Stomach smooth muscle (tissue), 2 donors: ENCODE data around the gene ABCG8.
A peak's percentile ranks its signal among the peaks of the same experiment; 100 is the strongest.

Experiments used
- H3K27ac ChIP-seq: one replicate; pipeline ENCODE4 v1.7.0; 2013; ENCODE audit warnings: mild to moderate bottlenecking, low read length, inconsistent platforms
- H3K27me3 ChIP-seq, 2 donors: one replicate each; pipeline ENCODE4 v1.7.0; 2013; ENCODE audit warnings: low read length in 2 of 2; ENCODE audit not compliant: insufficient read depth in 2 of 2, control insufficient read depth in 1 of 2
- H3K36me3 ChIP-seq, 2 donors: one replicate each; pipeline ENCODE4 v1.7.0; 2013; ENCODE audit warnings: low read length in 2 of 2; ENCODE audit not compliant: control insufficient read depth in 2 of 2, insufficient read depth in 2 of 2
- H3K4me1 ChIP-seq: one replicate; pipeline ENCODE4 v1.7.0; 2013; ENCODE audit warnings: low read length; ENCODE audit not compliant: control insufficient read depth, insufficient read depth
- H3K4me3 ChIP-seq, 2 donors: one replicate each; pipeline ENCODE4 v1.7.0; 2013; ENCODE audit warnings: low read length in 2 of 2
- H3K9ac ChIP-seq, 2 donors: one replicate each; pipeline ENCODE4 v1.7.0; 2013; ENCODE audit warnings: low read length in 2 of 2, mild to moderate bottlenecking in 1 of 2
- H3K9me3 ChIP-seq, 2 donors: one replicate each; pipeline ENCODE4 v1.7.0; 2013; ENCODE audit warnings: low read length in 2 of 2; ENCODE audit not compliant: control insufficient read depth in 2 of 2
- donor health status: healthy.
- donor health status: Pancreatic carcinoma.

The ABCG8 gene

GRCh38 chr2:43825841-43826240 lies 12.9 kb upstream of the ABCG8 start:
- no peaks in the 10 kb centered on the region for H3K4me1 ChIP-seq
- H3K36me3 ChIP-seq = no peaks in the 10 kb centered on the region
- H3K27me3 ChIP-seq = peaks cover 5 to 7% of the 10 kb centered on the region in 2 donors
- no peak overlapping the region for H3K4me3 ChIP-seq
- no peaks in the 10 kb centered on the region for H3K9me3 ChIP-seq
- no peak overlapping the region for H3K9ac ChIP-seq
- H3K27ac ChIP-seq = no peak overlapping the region

- no peaks in the 10 kb centered on the region for H3K36me3 ChIP-seq
Measured at GRCh38 chr2:43826305-43827250, 12.2 kb upstream of the ABCG8 start.

GRCh38 chr2:43831543-43832294 lies 7.1 kb upstream of the ABCG8 start:
- H3K9ac ChIP-seq = no peak overlapping the region
- H3K36me3 ChIP-seq = no peaks in the 10 kb centered on the region
- H3K4me1 ChIP-seq = no peaks in the 10 kb centered on the region
- H3K4me3 ChIP-seq = peak overlapping the region in 1 of 2 donors; percentile 22
- peaks cover 12 to 13% of the 10 kb centered on the region in 2 donors for H3K27me3 ChIP-seq
- H3K9me3 ChIP-seq = no peaks in the 10 kb centered on the region
- H3K27ac ChIP-seq = no peak overlapping the region

More at GRCh38 chr2:43826305-43827250, 12.2 kb upstream of the ABCG8 start:
- Histone ChIP-seq H3K27ac (no peak overlapping the region), H3K9ac (no peak overlapping the region), H3K4me1 (no peaks in the 10 kb centered on the region), H3K4me3 (no peak overlapping the region), H3K9me3 (no peaks in the 10 kb centered on the region), H3K27me3 (peaks cover 8 to 11% of the 10 kb centered on the region in 2 donors)

GRCh38 chr2:43832457-43832856 lies 6.3 kb upstream of the ABCG8 start:
- Histone ChIP-seq H3K36me3 (no peaks in the 10 kb centered on the region), H3K27ac (no peak overlapping the region), H3K4me3 (no peak overlapping the region), H3K4me1 (no peaks in the 10 kb centered on the region), H3K9ac (no peak overlapping the region), H3K9me3 (no peaks in the 10 kb centered on the region), H3K27me3 (peaks cover 12 to 13% of the 10 kb centered on the region in 2 donors)

GRCh38 chr2:43837033-43837432 lies 1.7 kb upstream of the ABCG8 start:
- H3K27ac ChIP-seq = no peak overlapping the region
- no peak overlapping the region for H3K4me3 ChIP-seq
- no peaks in the 10 kb centered on the region for H3K9me3 ChIP-seq
- H3K27me3 ChIP-seq = peaks cover 7 to 9% of the 10 kb centered on the region in 2 donors
- H3K9ac ChIP-seq = no peak overlapping the region
- H3K4me1 ChIP-seq = no peaks in the 10 kb centered on the region
- H3K36me3 ChIP-seq = no peaks in the 10 kb centered on the region

GRCh38 chr2:43837831-43838559 lies 776 bp upstream of the ABCG8 start:
- H3K4me1 ChIP-seq = no peaks in the 10 kb centered on the region
- no peak overlapping the region for H3K4me3 ChIP-seq
- H3K9me3 ChIP-seq = no peaks in the 10 kb centered on the region
- H3K36me3 ChIP-seq = no peaks in the 10 kb centered on the region
- no peak overlapping the region for H3K27ac ChIP-seq
- no peak overlapping the region for H3K9ac ChIP-seq
- peaks cover 2 to 3% of the 10 kb centered on the region in 2 donors for H3K27me3 ChIP-seq

- no peak overlapping the region for H3K27ac ChIP-seq
- H3K36me3 ChIP-seq = no peaks in the 10 kb centered on the region
- H3K4me1 ChIP-seq = no peaks in the 10 kb centered on the region
- H3K9ac ChIP-seq = no peak overlapping the region
- no peaks in the 10 kb centered on the region for H3K9me3 ChIP-seq
- peaks cover 2 to 3% of the 10 kb centered on the region in 2 donors for H3K27me3 ChIP-seq
- H3K4me3 ChIP-seq = no peak overlapping the region
Measured at GRCh38 chr2:43839776-43840564, 1.2 kb downstream of the ABCG8 start.

- H3K4me1 ChIP-seq = no peaks in the 10 kb centered on the region
- no peak overlapping the region for H3K9ac ChIP-seq
- no peak overlapping the region for H3K4me3 ChIP-seq
- no peaks in the 10 kb centered on the region for H3K9me3 ChIP-seq
- no peaks in the 10 kb centered on the region for H3K36me3 ChIP-seq
- peaks cover 2 to 3% of the 10 kb centered on the region in 2 donors for H3K27me3 ChIP-seq
- no peak overlapping the region for H3K27ac ChIP-seq
Measured at GRCh38 chr2:43840965-43841364, 2.2 kb downstream of the ABCG8 start.

GRCh38 chr2:43841949-43842865 lies 3.4 kb downstream of the ABCG8 start:
- Histone ChIP-seq H3K9ac (no peak overlapping the region), H3K27ac (no peak overlapping the region), H3K4me1 (no peaks in the 10 kb centered on the region), H3K36me3 (no peaks in the 10 kb centered on the region), H3K4me3 (no peak overlapping the region), H3K27me3 (peaks cover 2 to 3% of the 10 kb centered on the region in 2 donors), H3K9me3 (no peaks in the 10 kb centered on the region)
